ENCODE data around the gene MAEA.

The MAEA gene

DNA sequence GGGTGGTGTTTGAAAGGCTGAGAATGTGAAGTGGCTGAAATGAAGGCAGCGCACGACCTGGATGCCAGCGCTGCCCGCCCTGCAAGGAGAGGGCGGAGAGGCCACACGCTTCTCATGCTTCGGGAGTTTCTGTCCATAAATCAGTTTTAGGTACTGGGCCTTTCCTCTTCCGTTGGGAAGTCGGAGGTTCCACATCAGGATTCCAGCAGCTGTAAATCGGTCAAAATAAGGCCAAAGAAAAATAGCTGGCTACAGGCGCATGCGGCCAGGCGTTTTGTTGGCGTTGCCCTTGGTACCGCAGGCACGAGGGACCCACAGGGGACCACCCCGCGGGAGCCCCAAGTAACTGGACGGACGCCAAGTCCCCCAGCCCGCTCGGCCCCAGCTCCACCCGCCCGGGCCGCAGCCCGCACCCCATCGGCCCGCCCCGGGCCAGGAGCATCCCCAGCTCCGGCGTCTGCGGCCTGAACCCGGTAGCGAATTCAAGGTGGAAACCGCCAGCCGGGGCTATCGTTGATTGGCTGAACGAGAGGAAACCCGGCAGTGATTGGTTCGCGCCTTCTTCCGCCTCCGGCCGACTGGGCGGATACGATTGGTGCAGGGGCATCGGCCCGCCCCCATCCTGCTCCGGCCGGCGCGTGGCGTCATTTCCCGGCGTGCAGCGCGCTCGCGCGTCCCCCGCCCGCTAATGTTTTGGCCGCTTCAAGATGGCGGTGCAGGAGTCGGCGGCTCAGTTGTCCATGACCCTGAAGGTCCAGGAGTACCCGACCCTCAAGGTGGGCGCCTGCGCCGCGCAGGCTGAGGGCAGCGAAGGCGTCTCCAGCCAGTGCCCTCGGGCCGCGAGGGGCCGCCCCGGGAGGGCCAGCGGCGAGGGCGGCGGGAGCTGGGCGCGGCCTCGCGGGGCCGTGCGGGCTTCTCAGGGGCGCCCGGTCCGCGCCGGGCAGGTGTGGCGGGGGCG lies at the start of gene MAEA:
MAEA (plus strand) TSS at position 685 of the 958 bp plus-strand sequence; CDS start at position 708, 23 bp downstream.
- peak; percentile 75 for FAIRE-seq

DNA sequence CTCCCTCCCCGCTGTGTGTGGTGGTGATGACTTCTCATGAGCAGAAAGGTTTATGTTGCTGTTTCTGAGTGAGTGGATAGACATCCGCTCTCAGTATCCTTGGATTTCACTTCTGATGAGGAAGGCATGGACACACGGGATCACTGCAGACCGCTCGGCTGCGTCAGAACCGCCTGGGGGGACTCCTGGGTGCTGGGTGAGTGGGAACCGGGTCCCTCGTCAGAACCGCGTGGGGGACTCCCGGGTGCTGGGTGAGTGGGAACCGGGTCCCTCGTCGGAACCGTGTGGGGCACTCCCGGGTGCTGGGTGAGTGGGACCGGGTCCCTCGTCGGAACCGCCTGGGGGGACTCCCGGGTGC lies 49.8 kb upstream of the MAEA start:
- FAIRE-seq: no peak

DNA sequence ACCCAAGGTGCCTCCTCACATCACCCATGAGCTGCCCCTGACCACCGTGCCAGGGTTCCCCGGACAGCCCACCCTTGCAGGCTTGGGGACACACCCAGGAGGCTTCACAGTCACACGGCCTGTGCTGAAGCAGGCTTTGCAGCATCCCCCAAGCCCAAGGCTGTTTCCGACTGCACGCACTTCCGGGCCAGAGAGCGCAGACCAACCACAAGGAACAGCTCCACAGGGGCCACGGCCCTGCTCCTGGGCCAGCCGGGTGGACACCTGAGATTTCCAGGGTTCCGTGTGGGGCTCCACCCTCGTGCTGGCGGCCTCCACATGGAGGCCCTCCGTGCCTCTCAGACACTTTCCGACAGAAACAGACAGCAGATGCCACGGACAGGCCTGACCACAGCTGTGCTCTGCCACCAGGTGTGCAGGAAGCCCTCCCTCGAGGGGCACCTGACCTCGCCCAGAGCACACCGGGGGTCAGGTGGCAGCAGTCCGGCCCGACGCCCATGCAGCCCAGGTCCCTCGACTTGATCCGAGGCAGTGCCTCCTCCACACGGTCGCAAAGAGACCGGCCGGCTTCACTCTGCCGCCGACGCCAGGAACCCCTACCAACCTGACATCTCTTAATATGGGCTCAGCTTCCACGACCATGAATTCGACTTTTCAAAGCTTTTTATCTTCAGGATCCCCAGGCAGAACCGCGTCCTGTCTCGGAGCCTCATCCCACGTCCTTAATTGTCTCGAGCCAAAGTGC lies 48.8 kb upstream of the MAEA start:
- FAIRE-seq: no peak

DNA sequence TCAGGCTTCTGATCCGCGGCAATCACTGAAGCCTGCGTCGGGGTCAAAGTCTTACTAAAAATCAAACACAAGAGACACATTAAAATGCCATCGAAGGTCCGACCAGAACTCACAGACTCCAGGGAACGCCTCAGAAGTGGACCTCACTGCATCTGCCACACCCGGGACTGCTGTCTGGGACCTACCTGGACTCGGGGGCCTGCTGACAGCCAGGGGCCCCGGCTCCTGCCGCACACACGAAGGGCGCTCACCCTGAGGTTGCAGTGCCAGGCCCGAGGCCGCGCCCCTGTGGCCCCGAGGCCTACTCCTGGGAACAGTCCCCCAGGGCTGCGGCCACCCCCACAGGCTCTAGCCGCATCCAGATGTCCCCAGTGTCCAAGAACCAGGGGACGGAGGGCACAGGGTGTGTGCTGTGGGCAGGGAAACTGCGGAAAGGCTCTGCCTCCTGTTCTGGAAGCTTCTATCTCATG lies 48.2 kb upstream of the MAEA start:
- no peak for FAIRE-seq

DNA sequence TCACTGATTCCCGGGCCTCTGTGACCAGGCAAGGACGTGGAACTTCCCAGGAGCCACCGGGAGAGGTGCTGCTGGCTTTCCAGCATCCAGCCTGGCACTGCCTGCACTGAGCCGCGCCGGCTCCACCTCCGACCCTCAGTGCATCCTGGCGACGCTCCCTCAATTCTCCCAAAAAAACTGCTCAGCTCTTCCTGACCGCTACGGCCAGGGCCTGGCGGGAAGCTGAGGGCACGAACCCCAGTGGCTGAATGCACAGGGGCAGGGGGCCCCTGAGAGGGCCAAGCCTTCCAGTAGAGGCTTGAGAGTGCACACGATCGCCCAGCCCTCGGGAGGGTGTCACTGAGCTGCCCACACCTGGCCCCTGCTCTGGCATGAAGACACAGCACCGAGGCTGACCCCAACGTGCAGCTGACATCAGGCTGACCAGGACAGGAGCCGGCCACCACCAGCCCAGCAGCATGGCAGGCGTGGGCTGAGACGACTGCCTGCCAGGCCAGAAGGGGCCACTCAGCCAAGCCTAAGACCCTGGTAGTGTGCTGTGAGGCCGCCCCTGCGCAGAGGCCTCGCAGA lies 47.7 kb upstream of the MAEA start:
- no peak for FAIRE-seq

DNA sequence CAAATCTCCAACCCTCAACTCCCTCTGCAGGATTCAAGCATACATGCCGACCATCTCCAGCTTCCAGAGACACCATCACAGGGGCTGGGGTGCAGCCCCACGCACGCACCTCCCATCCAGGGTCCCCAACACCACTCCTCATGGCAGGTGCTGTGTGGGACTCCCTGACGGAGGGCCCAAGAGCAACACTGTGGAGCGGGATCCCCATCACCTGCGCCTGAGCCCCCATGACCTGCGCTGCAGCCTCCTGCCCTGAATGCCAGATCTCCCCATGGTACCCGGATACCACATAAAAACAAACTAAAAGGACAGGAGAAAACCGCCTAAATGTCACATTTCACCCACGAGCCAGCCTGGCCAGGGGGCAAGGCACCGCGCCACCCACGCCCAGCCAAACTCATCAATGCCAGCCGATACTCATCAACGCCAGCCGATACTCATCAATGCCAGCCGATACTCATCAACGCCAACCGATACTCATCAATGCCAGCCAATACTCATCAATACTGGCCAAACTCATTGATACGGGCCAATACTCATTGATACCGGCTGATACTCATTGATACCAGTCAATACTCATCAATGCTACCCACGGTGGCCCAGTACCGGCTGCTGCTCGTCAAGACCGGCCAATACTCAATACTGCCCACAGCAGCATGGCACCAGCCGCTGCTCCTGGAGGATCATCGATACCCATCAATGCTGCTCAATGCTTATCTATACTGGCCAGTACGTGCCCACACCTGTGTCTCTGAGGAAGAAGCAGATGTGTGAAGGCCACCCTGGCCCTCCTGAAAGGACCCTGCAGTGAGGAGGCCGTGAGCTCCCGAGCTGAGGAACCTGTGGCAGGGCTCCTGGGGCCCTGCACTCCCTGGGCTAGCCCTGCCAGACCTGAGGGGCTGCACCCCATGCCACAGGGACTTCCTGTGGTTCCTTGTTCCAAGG lies 46.9 kb upstream of the MAEA start:
- no peak for FAIRE-seq

DNA sequence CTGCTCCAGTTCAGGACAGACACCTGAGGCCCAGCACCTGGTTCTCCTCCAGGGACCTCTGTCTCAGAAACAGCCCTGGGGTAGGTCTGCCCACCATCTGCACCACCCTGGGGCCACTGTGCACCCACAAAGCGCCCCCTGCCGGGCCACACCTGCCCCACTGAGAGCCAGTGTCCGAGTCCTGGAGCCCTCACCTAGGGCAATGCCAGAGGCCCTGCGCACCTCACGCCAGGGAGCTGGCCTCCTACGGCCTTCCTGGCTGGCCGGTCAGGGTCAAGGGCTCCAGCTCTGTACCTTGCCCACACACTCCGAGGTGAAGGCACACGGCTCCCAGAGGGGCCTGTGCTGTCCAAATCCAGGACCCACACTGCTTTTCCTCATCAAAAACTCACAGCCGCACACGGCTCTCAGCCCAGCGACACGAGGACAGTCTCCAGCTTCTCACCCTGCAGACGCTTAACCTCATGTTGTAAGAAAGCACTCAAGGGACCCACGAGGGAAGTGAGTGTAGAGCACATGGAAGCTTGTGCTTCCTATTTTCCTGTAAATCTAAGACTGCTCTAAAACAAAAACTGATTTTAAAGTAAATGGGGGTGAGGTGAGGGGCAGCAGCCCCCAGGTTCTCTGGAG lies 46.1 kb upstream of the MAEA start:
- no peak for FAIRE-seq

DNA sequence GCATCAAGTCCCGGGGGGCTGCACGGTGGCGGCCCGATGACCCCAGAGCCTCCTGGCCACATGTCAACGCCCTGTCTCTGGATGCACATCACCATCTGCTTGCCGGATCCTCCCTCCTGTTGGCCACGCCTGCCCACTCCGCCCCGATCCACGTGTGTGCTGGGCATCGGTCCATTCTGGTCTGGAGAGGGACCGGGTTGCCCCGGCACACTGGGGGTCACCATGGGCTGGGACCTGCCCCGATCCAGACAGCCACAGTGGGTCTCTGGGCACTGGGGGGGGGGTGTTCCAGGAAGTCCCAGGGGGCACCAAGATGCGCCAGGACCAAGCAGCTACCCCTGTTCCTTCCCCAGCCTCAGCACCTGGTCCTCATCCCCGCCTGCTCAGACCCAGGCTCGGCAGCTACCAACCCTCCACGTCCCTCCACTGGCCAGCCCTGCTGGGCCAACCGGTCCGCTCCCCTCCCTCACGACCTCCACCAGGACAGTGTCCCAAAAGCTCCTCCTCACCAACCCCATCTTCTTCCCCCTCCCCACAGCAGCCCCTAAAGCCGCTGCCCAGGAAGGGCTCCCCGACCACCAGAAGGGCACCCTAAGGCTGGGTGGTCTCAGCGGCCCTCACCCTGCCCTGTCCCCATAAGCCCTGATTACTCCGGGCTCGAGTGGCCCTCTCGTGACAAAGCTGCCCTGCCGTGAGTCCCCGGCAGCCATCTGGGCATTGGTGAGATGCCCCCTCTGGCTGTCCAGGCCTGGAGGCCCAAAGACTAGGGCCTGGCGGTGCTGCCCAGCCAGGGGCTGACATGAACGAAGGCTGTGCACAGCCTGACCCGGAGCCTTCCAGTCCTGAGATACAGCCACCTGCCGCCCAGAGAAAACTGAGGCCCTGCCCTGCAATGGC lies 45.4 kb upstream of the MAEA start:
- no peak for FAIRE-seq

DNA sequence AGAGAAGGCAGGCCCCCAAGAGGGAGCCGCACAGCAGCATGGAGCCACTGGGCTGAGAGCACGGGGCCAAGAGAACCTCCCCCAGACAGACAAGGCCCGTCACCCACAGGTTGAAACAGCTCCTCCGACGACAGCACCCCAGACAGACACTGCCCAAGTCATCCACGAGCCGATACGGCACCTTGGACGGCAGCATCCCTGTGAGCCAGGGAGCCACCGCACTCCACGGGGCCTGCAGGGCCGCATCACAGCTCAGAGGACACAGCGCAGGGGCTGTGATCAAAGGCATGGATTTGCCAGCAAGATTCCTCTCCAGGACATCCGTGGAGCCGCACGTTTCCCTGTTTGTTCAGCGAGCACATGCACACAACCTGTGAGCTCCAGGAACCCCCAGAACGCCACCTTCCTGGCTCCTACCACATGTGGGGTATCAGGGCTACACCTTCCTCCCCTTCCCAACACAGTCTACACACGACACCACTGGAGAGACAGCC lies 44.7 kb upstream of the MAEA start:
- no peak for FAIRE-seq

DNA sequence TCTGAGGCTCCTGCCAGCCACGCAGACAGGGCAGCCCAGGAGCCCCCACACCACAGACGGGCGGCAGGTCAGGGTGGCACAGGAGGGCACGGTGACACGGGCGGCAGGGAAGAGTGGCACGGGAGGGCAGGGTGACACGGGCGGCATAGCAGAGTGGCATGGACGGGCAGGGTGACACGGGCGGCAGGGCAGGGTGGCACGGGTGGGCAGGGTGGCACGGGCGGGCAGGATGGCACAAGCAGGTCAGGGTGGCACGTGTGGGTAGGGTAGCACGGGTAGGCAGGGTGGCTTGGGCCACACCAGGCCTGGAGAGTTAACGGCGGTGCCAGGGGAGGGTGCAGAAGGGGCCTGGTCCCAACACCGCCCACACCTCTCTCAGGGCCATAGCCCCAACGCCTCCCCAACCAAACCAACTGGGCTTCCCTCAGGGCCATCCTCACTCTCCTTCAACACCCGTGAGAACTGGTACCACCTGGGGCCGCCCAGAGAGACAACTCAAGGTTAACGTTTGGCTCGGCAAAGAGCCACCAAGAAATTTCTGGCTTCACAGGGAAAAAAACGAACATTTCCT lies 44.1 kb upstream of the MAEA start:
- FAIRE-seq: no peak

DNA sequence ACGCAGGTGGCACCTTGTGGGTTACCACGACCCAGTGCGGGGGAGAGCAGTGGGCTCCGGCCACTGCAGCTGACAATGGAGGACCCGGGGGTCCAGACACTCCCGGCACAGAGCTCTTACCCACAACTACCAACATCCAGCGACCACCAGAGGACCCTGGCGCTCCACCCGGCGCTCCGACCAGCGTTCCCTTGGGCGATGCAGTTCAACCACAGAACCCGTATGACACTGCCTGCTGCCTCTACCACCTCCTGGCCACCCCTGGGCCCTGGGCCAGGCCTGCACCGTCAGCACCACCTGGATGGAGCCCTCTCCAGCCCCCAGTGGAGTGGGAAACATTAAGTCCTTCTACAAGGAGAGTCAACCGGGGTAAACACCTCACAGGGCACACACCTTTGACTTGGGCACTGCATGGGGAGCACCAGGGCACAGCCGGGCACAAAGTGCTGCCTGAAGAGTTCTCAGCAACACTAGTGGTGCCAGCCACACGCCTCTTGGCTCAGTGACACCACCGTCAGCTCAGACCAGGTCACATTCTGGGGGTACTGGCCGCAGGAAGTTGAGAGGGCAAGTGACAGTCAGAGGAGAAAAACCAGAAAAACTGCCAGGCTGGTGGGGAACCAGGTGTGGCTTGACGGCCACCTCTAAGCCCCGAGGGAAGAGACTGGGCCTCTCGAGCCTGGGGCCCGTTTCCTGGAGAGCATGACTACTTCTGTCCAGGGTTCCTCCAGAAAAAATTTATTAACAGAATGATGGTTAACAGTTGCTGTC lies 43.4 kb upstream of the MAEA start:
- FAIRE-seq: no peak

DNA sequence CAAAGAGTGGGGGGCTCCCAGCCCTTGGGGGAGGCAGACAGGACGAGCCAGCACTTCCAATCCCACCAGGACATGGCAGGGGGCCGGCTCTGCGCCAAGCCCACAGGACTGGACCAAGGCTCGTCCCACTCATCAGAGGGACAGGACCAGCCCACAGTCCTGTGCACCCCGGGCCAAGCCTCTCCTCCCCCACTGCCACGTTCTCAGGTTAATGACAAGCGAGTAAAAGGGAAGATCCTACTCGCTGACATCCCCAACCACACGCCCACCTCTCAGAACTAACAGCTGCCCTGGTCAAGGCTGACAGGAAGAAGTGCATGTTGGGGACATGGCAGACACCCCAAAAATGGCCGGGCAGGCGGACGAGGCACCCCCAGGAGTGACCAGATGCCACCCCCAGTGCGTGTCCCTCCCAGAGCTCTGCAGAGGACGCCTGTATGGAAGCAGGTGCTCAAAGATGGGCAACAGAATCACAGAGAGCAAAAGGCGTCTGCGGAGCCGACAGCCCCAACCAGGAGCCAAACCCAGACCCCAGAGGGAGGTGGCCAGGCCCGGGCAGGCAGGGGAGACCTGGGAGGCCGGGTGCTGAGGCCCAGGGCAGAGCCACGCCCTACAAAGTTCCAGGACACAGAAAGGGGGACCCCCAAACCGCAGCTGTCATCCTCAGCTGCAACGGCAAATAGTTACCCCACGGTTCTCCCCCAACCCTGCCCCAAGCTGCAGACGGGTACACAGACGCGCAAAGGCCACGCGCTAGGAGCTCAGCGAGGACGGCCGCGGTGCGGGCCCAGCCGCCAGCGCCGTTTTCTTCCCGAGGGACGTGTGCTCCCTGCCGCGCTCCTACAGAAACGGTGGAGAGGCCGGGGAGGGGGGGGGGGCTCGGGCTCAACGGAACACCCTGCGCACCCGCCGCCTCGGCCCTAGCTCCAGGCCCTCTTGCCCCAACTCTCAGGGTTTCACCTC lies 42.5 kb upstream of the MAEA start:
- FAIRE-seq: no peak

DNA sequence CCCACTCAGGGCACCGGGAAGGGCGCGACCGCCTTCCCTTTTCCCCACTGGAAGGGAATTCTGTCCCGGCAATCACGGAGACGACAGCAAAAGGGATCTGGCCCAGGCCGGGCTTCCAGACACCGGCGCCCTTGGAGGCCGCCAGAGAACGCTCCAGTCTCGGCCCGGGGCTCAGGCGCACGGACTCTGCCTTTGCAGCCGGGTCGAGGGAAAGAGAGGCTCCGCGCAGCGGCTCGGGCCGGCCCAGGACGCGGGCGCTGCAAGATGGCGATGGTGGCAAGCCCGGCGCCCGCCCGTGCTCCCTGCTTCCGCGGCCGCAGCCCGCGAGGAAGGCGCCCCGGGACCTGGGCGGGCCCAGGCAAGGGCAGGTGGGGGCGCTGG lies 41.8 kb upstream of the MAEA start:
- no peak for FAIRE-seq

DNA sequence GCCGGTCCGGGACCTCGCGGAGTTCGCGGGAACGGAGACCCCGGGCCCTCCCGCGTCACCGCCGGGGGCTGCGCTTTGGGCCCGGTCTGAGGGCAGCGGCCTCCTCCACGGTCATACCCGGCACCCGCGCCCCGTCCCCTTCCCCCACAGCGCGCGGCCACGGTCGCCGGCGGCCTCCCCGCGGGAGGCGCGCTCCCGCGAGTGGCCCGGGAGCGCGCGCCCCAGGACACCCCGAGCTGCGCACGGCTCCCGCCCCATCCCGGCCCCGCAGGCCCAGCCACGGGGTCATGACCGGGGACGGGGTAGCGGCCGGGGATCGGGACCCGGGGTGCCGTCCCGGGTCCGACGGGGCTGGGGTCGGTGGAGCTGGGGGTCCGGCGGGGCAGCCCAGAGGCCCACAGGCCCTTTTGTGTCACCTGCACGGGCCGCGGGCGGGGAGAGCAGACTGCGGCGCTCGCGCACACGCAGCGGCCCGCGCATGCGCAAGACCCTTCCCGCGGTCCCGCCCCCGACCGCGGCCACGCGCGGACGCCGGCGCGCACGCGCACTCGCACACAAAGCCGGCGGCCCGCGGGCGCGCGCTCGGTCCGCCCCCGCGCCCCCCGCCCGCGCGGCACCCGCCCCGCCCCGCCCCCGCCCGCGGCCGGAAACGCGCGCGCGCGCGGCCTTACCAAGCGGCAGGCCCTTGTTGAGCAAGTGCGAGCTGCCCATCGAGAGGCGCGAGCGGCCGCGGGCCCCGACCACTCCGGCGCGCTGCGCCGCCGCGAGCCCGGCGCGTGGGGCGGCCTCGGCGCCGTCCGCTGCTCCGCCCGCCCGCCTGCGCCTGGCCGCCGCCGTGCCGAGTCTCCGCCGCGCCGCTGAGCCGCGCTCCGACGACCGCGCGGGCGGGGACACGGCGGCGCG lies 41.2 kb upstream of the MAEA start, which contains the start of gene CTBP1:
CTBP1 (minus strand) TSS at position 886 of the 903 bp plus-strand sequence. CDS start 7,799 bp downstream, outside the sequence.
- FAIRE-seq: no peak

DNA sequence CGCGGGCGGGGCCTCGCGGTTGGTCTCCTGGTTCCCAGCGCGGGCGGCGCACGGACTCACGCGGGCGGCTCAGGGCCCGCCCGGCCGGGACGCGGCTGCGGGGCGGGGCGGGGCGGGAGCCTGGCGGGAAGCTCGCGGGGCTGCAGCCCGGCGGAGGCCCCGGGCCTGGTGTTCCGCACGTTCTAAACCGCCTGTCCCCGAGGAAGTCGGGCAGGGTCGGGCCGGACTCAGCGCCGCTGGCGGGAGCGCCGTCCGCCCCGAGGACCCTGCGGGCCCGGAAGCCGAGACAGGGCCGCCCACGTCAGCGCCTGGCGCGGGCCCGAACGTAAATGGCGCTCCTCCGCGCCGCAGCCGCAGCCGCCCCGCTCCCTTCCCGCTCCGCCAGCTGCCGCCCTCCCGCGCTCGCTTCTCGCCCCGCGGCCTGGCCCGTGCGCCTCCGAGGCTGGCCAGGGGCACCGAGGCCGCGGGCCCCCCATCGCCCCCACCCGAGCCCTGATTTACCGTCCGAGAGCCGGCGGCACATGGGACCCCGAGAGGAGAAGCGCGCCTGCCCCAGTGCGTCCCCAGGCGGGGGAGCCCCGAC lies 40.5 kb upstream of the MAEA start:
- no peak for FAIRE-seq

DNA sequence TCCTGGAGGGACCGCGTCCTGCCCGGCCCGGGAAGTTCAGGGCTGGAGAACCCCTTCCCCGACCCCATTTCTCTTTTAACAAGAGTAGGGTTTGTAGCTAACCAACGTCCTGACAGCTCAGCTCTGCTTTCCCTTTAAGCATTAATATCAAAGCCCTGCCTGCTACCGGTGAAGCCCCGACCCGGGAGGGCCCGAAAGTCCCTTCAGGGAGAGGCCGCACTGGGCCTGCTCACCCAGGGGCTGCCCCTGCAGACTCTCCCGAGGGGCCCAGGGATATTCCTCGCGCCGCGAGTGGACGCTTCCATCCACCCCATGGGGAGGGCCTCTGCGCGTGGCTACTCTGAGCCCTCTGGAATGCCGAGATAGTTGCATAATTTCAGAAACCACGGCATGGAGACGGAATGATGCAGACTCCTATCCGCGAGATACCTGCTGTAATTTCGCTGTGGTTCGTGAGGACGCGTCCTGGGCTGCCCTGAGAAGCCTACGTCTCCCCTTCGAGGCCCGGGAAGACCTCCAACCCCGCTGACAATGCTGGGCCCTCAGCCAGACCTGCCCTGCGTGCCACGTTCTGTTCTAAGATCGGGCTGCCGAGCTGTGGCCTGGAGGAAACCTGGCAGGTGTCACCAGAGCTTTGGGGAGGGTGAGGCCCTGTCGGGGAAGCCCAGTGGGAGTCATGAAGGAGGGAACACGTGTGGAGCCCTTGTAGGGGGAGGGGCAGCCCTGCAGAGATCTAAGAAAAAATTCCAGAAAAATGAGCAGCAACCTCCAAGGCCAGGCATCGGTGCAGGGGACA lies 39.8 kb upstream of the MAEA start:
- no peak for FAIRE-seq
